Transverse colon (tissue), 3 donors: ENCODE data around the gene BTBD3.

ENCODE experiments used
- EP300 ChIP-seq: sonication (generic); formaldehyde crosslinking; IDR thresholded peaks from one replicate; pipeline ENCODE4 v1.6.1; 2017; ENCODE audit warnings: antibody characterized with exemption, low read depth
- POLR2AphosphoS5 ChIP-seq, 3 donors: sonication (generic); formaldehyde crosslinking; IDR thresholded peaks; one replicate each; pipeline ENCODE4 v1.6.1; 2016; ENCODE audit warnings: antibody characterized with exemption in 3 of 3

DNA sequence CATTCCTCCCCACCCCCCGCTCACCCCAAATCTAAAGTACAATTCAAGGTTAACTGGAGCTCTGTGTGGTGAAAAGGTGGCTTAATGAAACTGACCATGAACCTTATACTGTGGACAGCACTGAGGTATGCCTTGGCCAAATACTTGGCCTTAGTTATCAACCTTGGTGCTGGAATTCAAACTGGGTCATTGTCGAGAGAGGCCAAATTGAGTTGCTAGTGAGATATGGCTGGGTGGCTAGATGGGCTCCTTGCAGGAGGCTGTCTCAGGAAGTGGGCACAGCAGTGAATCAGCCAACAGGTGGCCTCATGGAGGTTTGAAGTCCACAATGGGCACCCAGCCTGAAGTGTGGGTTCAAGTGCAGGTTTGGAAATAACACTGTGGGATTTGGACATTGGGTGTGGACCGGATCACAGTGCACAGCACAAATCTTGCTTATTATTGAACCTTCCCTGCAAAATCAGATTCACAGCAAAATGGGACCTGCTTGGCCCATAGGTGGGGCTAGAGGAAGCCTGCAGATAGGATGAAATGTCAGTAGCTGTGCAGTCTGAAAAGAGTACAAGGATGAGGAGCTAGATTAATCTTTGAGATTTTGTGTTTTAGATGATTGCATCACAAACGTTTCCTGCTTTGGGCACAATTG lies 5.6 kb upstream of the BTBD3 start:
- no peak for TF ChIP-seq POLR2AphosphoS5 (IDR thresholded peaks at IDR 0.05)
- TF ChIP-seq EP300 = no peak
